Activated CD4-positive, CD25-positive, alpha-beta regulatory T cell treated with anti-CD3 and anti-CD28 coated beads, Interleukin-2, amount 50 U/mL, for 16 hours (primary cell): Measurements from ENCODE around the gene CCDC106.

Experiments
- DNase-seq: peaks from one replicate; pipeline ENCODE4 v3.0.0-alpha.2; 2020; ENCODE audit warnings: low read depth, low spot score

CCDC106 gene

GRCh38 chr19:55635856-55636440 lies 12.1 kb upstream of the CCDC106 start:
- no peak for DNase-seq

DNA sequence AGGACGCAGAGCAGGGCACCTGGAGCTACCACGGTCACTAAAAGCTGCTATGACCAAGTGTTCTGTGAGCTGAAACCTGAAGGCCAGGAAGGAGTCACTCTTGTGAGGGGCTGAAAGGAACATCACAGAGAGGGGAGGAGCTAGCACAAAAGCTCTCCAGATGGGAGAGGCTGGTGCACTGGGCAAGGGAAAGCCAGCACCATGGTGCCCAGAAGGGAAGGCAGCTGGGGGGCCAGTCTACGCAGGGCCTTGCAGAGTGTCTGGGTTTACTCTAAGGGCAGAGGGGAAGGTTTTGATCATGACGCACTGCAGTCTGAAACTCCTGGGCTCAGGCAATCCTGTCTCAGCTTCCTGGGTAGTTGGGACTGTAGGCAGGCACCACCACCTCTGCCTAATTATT lies 11.3 kb upstream of the CCDC106 start:
- no peak for DNase-seq

GRCh38 chr19:55637534-55637933 lies 10.5 kb upstream of the CCDC106 start:
- DNase-seq, result no peak

DNA sequence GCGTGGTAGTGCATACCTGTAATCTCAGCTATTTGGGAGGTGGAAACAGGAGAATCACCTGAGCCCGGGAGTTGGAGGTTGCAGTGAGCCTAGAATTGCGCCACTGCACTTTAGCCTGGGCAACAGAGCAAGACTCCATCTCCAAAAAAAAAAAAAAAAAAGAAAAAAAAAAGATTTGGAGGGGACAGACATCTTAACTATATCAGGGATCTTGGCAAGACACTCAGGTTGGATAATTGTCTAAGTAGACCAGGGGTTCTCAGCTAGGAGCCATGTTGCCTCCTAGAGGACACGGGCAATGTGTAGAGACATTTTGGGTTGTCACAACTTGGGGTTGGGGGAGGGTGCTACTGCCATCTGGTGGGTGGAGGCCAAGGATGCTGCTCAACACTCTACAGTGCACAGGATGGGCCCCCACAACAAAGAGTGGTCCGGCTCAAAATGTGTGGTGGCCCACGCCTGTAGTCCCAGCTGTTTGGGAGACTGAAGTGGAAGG lies 9.1 kb upstream of the CCDC106 start:
- no peak for DNase-seq

DNA sequence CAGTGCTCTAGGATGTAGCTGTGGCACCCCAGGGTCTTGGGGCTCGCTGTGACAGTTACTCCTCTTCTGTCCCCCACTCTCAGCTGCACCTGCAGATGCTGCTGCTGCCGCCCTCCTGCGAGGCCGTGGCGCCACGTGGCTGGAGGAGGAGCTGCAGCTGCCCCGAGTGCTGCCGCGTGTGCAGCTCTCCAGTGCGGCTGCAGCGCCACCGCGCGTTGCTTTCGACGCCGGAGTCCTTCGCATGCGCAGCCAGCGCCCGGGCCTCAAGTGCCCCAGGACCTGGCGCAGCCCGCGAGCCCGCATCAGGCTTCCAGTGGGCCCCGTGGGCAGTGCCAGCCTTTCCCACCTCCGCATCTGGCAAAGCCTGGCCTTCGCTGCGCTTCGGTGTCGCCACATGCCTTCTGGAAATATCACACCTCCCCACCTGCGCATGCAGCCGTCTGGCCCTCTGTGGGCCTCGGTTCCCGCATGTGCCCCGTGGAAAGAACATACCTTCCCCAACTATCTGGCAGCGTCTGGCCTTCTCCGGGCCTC lies 7.9 kb upstream of the CCDC106 start:
- no peak for DNase-seq

DNA sequence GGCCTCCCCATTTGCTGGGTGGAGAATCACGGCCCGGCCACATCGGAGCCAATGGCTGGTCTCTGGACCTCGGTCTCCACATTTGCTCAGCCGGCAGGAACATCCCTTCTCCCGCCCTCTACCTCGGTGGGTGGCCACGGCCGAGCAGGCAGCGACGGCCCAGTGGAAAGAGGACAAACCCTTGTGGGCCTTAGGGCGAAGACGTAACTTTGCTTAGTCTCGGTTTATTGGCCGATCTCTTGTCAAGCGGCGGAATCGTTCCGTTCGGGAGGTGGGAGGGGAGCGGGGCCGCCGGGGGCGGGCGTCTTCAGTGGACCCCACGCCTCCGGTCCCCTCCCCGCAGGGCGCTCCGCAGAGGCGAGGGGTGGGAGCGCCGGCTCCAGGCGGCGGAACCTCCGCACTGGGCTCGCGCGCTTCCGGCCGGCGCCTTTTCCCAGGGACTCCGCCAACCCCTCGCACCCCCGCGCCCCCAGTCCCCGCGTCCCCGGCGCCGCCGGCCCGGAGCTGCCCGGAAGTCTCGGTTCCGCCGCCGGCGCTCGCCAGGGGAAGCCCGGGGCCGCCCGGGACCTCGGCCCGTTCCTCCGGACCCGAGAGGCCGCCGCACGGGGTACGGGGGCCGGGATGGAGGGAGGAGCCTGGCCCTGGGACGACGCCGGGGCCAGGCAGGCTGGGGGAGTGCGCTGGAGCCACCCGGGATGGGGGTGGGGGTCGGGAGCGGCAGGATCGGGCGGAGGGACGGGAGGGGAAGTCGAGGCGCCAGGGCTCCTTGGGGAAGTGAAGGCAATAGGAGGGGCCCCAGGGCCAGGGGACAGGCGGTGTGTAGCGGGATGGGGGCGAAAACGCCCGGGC lies 7.2 kb upstream of the CCDC106 start, which contains the start of gene ZNF580:
Gene ZNF580 (plus strand): TSS at position 426 of the 849 bp plus-strand sequence. CDS start 1,507 bp downstream, outside the sequence.
- no peak for DNase-seq

DNA sequence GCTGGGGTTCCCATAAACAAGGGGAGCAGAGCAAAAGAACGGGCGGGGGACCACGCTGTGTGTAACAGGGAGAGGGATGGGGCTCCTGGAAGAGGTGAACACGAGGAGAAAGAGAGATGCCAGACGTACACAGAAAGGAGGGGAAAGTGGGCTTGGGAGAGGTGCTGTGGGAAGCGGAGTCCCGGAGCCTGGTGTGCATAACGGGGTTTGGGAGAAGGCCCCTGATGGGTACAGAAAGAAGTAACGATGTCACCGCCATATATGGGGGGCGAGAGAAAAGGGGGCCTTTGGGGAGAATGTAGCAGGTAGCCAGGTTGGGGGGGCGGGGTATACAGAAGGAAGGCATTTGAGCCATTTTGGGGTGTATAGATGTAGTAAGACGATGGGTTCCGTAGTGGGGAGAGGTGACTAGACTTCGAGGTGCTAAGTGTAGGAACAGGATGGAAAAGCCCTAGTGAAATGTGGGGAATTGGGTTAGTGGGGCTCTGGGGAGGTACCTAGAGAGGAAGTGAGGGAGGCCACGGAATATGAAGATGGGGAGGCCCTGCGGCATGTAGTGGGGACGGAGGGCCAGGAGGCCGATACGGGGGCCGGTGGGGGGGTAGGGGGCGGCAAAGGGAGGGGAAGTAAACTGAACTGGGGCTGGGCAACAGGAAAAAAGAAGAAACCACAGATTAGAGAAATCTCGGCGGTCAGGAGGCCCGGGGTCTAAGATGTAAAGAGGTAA lies 6.4 kb upstream of the CCDC106 start:
- DNase-seq, result no peak

GRCh38 chr19:55642153-55643002 lies 5.6 kb upstream of the CCDC106 start:
- no peak for DNase-seq

GRCh38 chr19:55643003-55643886 lies 4.8 kb upstream of the CCDC106 start, which contains the start of gene ZNF581:
Gene ZNF581 (plus strand): TSS chr19:55643649. CDS start chr19:55644572, 923 bp downstream.
- peak; percentile 56 for DNase-seq

GRCh38 chr19:55643887-55644176 lies 4.2 kb upstream of the CCDC106 start:
- DNase-seq, result no peak

GRCh38 chr19:55644191-55644833 lies 3.7 kb upstream of the CCDC106 start:
- DNase-seq, result no peak

GRCh38 chr19:55644842-55645511 lies 3.0 kb upstream of the CCDC106 start:
- no peak for DNase-seq

GRCh38 chr19:55645512-55645881 lies 2.5 kb upstream of the CCDC106 start:
- DNase-seq, result no peak

DNA sequence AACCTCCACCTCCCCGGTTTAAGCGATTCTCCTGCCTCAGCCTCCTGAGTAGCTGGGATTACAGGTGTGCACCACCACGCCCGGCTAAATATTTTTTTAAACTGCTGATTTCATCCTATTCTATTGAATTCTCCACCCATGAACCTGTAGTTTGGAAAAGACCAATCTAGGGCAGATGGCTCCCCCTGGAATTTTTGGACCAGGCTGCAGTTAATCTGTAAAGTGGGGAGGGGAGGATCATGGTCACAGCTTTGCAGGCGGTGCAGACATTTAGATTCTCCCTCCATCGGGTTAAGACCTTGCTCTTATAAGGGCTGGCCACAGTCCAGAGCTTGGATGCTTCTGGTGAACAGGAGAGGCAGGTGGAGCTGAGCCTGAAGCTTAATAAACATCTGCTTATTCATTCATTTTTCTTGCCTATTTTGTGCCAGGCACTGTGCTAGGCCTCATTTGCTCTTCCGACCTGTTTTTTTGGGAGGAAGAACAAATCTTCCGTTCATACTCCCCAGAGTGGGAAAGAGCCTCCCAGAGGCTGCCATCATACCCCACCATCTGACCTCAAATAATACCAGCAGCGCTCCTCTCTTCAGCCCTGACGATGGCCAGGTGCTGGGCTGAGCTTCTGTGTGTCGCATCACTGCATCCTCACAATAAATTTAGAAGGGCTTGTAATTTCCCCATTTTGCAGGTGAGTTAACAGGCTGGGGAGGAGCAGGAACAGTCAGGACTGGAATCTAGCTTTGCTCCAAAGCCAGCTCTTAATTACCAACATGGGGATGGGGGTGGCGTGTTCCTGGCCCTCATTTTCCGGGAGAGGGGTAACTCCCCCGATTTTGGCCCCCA lies 902 bp upstream of the CCDC106 start:
- DNase-seq, result no peak

- DNase-seq, result no peak
Measured at GRCh38 chr19:55648585-55649267, 714 bp downstream of the CCDC106 start.

DNA sequence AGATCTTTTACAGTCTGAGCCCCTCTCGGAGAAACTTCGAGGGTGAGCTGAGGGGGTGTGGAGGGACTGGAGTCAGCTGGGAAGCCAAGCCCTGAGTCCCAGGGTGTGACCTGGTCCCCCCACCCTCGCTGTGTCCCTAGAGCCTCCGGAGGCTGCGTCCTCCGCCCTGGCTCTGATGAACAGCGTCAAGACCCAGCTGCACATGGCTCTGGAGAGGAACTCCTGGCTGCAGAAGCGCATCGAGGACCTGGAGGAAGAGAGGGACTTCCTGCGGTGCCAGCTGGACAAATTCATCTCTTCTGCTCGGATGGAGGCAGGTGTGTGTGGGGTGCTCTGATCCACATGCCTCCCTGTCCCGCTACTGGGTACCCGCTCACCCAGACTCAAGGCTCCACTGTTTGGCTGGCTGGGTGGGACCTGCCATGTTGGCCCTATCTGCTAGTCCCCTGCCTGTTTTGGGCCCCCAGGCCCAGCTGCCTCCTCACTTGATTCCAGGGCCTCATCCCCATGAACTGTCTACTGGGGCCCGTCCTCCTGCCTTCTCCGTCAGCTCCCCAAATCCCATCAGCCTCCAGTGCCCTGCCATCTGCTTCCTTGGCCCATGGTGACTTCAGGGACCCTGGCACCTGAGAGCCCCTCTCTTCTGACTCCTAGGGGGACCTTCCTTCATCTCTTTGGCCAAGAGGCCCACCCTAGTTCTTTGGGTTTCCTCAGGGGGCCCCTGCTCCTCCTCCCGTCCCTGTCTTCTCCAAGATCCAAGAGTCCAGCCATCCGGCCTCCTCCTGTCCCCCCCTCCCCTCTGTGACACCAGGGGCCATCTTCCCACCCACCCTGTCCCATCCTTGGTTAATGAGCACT lies 1.5 kb downstream of the CCDC106 start:
- no peak for DNase-seq

GRCh38 chr19:55650126-55650557 lies 2.1 kb downstream of the CCDC106 start:
- DNase-seq, result no peak
